Measurements from ENCODE around the gene EFR3B. TPM values are rescaled to one million over a fixed set of nuclear protein-coding genes. Genes with fewer than 3 reads are reported as not detected.
"Not testable (repeated sequence)": the region's sequence is repeated elsewhere in the genome, so short reads cannot be mapped to it uniquely, and the experiment has no call there.

EFR3B gene
- total and polyA plus RNA-seq, 2 donors from 2014 or later = 0.39 to 1.1 TPM

- DNase-seq = peak in 4 of 5 donors; percentile 21 to 73 (median 36)
- no peak for FAIRE-seq
- TF ChIP-seq CTCF (IDR thresholded peaks at IDR 0.05; ENCODE audit: borderline replicate concordance, extremely low read depth, insufficient read depth) = no peak
- H3K36me3 ChIP-seq (ENCODE audit: control insufficient read depth in 2 of 3, insufficient read depth in 3 of 3, low read length in 3 of 3) = no peaks in the 10 kb centered on the region
- H3K4me1 ChIP-seq (ENCODE audit: control insufficient read depth in 2 of 3, insufficient read depth in 2 of 3, low read depth in 1 of 3, low read length in 3 of 3) = peaks cover 0 to 5% (median 0%) of the 10 kb centered on the region in 3 donors
- H3K9ac ChIP-seq (ENCODE audit: low read length in 3 of 3) = no peak overlapping the region
- peak overlapping the region in 1 of 3 donors; percentile 29 for H3K4me3 ChIP-seq (ENCODE audit: low read length in 3 of 3)
- H3K27me3 ChIP-seq (ENCODE audit: control insufficient read depth, insufficient read depth, low read length) = no peaks in the 10 kb centered on the region
- no peaks in the 10 kb centered on the region for H3K9me3 ChIP-seq (ENCODE audit: control insufficient read depth in 2 of 3, insufficient read depth in 1 of 3, low read length in 3 of 3)
- intact Hi-C loops (cut with DNase I) = loop anchor here (10.0 kb wide), 1 partner anchor 157 kb away; the partner anchor contains the start of gene DNAJC27
- no peak overlapping the region for H3K27ac ChIP-seq (ENCODE audit: low read depth in 2 of 2, low read length in 2 of 2)
These were observed 89.9 kb downstream of the EFR3B start for GRCh38 chr2:25131567-25132298.

- no peaks in the 10 kb centered on the region for H3K27me3 ChIP-seq (ENCODE audit: control insufficient read depth, insufficient read depth, low read length)
- H3K4me1 ChIP-seq (ENCODE audit: control insufficient read depth in 2 of 3, insufficient read depth in 2 of 3, low read depth in 1 of 3, low read length in 3 of 3) = peaks cover 0 to 5% (median 0%) of the 10 kb centered on the region in 3 donors
- H3K27ac ChIP-seq (ENCODE audit: low read depth in 2 of 2, low read length in 2 of 2) = no peak overlapping the region
- no peaks in the 10 kb centered on the region for H3K9me3 ChIP-seq (ENCODE audit: control insufficient read depth in 2 of 3, insufficient read depth in 1 of 3, low read length in 3 of 3)
- DNase-seq (peak in 1 of 5 donors; percentile 32), FAIRE-seq (no peak)
- no peak for TF ChIP-seq CTCF (IDR thresholded peaks at IDR 0.05; ENCODE audit: borderline replicate concordance, extremely low read depth, insufficient read depth)
- intact Hi-C loops (cut with DNase I) = loop anchor here (10.0 kb wide), 1 partner anchor 157 kb away; the partner anchor contains the start of gene DNAJC27
- H3K36me3 ChIP-seq (ENCODE audit: control insufficient read depth in 2 of 3, insufficient read depth in 3 of 3, low read length in 3 of 3) = no peaks in the 10 kb centered on the region
- no peak overlapping the region for H3K9ac ChIP-seq (ENCODE audit: low read length in 3 of 3)
- no peak overlapping the region for H3K4me3 ChIP-seq (ENCODE audit: low read length in 3 of 3)
These were observed 90.4 kb downstream of the EFR3B start for GRCh38 chr2:25132299-25132635.

GRCh38 chr2:25132693-25133092 is 90.8 kb downstream of the EFR3B start:
- FAIRE-seq (no peak), DNase-seq (no peak)
- TF ChIP-seq CTCF (IDR thresholded peaks at IDR 0.05; ENCODE audit: borderline replicate concordance, extremely low read depth, insufficient read depth) = no peak
- Histone ChIP-seq H3K9ac (ENCODE audit: low read length in 3 of 3) (no peak overlapping the region), H3K27ac (ENCODE audit: low read depth in 2 of 2, low read length in 2 of 2) (no peak overlapping the region), H3K9me3 (ENCODE audit: control insufficient read depth in 2 of 3, insufficient read depth in 1 of 3, low read length in 3 of 3) (no peaks in the 10 kb centered on the region), H3K4me3 (ENCODE audit: low read length in 3 of 3) (no peak overlapping the region), H3K27me3 (ENCODE audit: control insufficient read depth, insufficient read depth, low read length) (no peaks in the 10 kb centered on the region), H3K36me3 (ENCODE audit: control insufficient read depth in 2 of 3, insufficient read depth in 3 of 3, low read length in 3 of 3) (no peaks in the 10 kb centered on the region), H3K4me1 (ENCODE audit: control insufficient read depth in 2 of 3, insufficient read depth in 2 of 3, low read depth in 1 of 3, low read length in 3 of 3) (peaks cover 0 to 5% (median 0%) of the 10 kb centered on the region in 3 donors)
- intact Hi-C loops (cut with DNase I) = loop anchor here (10.0 kb wide), 1 partner anchor 158 kb away; the partner anchor contains the start of gene DNAJC27

GRCh38 chr2:25140535-25140934 is 98.7 kb downstream of the EFR3B start:
- H3K27me3 ChIP-seq (ENCODE audit: control insufficient read depth, insufficient read depth, low read length); H3K27ac ChIP-seq (ENCODE audit: low read depth in 2 of 2, low read length in 2 of 2); H3K9ac ChIP-seq (ENCODE audit: low read length in 3 of 3); H3K4me1 ChIP-seq (ENCODE audit: control insufficient read depth in 2 of 3, insufficient read depth in 2 of 3, low read depth in 1 of 3, low read length in 3 of 3); H3K36me3 ChIP-seq (ENCODE audit: control insufficient read depth in 2 of 3, insufficient read depth in 3 of 3, low read length in 3 of 3); intact Hi-C loops (cut with DNase I); FAIRE-seq; H3K4me3 ChIP-seq (ENCODE audit: low read length in 3 of 3); DNase-seq; H3K9me3 ChIP-seq (ENCODE audit: control insufficient read depth in 2 of 3, insufficient read depth in 1 of 3, low read length in 3 of 3): not testable (repeated sequence)
